HG03103 (cell line): ENCODE measurements around the gene ZNF778.
"Not testable (repeated sequence)": the region's sequence is repeated elsewhere in the genome, so short reads cannot be mapped to it uniquely, and the experiment has no call there.

Experiments
- ATAC-seq: cut with Tn5 transposase; IDR thresholded peaks from one replicate; pipeline ENCODE4 v1.9.1; 2021; ENCODE audit warnings: low read depth; ENCODE audit not compliant: unreplicated experiment

Gene ZNF778

GRCh38 chr16:89179656-89180315 lies 37.7 kb upstream of the ZNF778 start:
- no peak for ATAC-seq

DNA sequence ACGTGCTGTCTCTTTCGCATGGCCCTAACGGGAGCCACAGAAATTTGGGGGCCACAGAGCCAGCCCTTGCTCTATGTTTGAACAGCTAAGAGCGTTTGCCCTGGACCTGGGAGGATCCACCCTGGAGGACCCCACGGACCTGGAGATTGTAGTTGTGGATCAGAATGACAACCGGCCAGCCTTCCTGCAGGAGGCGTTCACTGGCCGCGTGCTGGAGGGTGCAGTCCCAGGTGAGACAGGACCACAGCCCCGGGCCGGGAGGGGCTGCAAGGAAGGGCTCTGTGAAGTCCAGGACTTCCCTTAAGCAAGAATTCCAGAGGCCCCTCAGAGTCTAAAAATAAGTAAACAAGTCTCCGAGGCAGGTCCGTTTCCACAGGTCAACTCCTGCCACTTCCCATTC lies 34.0 kb upstream of the ZNF778 start:
- ATAC-seq: no peak

DNA sequence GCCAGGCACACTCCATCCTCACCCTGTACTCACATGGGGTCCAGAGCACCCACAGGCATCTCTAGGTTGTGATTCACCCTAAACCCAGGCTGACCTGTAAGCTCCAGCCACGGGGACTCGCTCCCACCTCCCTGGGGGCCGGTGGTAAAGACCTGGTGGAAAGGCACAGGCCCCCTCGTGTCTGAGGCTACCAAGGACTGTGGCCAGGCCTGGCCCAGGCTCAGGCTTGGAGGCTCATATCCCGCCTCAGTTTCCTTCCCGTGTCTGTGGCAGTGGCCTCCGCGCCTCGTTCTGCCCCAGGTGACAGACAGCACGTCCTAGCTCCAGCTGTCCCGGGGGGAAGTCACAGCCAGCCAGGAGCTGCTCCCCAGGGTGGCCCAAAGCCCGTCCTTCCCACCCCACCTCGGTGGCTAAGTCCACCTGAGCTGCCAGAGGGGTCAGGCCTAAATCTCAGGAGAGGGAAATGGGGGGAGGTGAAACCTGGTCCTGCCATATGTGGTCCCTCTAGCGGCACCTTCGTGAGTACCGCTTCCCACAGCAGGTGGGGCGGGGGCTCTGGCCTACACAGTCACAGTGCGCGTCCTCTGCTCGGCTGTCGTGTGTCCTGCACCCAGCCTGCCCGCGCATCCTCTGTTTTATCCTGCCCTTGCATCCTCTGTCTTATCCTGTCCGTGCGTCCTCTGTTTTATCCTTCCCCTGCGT lies 33.4 kb upstream of the ZNF778 start:
- ATAC-seq: no peak

DNA sequence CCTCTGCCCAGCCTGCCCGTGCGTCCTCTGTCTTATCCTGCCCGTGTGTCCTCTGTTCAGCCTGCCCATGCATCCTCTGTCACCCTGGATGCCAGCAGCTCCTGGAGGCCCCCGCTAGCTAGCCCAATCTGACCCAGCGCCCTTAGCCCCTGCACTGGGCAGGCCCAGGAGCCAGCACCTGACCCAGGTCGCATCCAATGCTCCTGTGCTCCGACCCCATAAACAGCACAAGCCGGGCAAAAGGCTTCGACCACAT lies 32.9 kb upstream of the ZNF778 start:
- ATAC-seq: no peak

DNA sequence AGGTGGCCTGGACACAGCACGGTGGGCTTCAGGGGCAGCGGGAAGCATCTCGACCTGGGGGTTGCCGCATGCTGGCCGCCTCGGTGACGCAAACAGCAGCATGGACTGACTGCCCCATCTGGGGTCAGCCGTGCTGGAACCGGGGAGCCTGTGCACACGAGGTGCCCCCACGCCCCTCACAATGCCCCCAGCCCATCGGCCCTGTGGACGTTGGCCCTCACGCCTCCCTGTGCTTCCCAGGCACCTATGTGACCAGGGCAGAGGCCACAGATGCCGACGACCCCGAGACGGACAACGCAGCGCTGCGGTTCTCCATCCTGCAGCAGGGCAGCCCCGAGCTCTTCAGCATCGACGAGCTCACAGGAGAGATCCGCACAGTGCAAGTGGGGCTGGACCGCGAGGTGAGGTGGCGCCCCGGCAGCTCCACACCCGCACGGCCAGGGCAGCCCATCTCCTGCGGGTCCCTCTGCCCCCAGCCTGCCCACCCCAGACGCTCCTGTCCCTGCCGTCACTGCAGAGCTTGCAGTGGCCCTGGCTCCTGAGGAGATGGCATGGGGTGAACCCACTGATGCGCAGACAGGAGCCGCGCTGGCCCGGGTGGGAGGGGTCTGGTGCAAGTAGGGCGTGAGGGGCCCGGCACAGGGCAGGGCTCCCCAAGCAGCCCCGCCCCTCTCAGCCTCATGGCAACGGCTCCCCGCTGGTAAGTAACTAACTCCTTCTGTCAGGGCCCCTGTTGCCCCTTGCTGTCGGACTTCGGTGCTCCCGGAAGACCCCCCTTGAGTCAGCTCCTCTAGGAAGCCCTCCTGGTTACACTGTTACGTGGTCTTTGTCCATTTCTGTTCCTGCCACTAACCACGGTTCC lies 32.3 kb upstream of the ZNF778 start:
- ATAC-seq: no peak

GRCh38 chr16:89185887-89186592 lies 31.5 kb upstream of the ZNF778 start:
- not testable (repeated sequence) for ATAC-seq

DNA sequence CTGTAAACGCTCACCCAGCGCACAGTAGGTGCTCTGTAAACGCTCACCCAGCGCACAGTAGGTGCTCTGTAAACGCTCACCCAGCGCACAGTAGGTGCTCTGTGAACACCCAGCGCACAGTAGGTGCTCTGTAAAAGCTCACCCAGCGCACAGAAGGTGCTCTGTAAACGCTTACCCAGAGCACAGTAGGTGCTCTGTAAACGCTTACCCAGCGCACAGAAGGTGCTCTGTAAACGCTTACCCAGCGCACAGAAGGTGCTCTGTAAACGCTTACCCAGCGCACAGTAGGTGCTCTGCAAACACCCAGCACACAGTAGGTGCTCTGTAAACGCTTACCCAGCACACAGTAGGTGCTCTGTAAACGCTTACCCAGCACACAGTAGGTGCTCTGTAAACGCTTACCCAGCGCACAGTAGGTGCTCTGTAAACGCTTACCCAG lies 30.9 kb upstream of the ZNF778 start:
- not testable (repeated sequence) for ATAC-seq

DNA sequence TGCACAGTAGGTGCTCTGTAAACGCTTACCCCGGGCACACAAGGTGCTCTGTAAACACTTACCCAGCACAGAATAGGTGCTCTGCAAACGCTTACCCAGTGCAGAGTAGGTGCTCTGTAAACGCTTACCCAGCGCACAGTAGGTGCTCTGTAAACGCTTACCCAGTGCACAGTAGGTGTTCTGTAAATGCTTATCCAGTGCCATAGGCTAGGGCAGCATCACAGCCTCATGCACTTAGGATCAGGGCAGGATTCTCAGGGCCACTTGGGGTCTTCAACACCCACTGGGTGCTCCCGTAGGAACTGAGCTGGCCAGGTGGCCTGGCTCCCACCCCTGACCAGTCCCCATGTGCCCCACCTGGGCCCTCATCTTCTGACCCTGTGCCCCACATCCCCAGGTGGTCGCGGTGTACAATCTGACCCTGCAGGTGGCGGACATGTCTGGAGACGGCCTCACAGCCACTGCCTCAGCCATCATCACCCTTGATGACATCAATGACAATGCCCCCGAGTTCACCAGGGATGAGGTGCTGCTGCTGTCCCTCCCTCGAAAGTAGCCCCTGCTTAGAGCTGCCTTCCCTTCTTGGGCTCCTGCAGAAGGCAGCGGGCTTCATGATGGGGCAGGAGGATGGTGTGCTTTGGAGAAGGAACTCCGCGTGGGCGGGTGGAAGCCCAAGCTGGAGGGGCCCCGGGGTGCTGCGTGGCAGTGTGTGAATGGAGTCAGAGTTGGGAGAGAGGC lies 30.3 kb upstream of the ZNF778 start:
- ATAC-seq: no peak

DNA sequence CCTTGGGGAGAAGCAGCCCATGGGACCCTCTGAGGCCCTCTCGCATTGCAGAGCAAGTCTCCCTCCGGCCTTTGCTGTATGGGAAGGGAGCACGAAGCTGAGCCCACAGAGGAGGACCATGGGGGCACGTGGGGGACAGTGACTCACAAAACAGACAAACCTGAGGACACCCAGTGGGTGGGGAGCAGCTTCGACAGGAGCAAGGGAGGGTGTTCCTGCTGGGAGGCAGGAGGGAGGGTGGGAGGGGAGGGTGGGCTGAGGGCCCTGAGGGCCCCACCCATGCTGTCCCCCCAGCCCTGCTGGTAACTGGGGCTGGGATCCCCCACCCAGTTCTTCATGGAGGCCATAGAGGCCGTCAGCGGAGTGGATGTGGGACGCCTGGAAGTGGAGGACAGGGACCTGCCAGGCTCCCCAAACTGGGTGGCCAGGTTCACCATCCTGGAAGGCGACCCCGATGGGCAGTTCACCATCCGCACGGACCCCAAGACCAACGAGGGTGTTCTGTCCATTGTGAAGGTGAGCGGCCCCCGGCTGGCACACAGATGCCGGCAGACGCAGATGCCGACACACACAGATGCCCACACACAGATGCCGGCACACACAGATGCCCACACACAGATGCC lies 29.6 kb upstream of the ZNF778 start:
- ATAC-seq: no peak

GRCh38 chr16:89188471-89189357 lies 28.8 kb upstream of the ZNF778 start:
- ATAC-seq: not testable (repeated sequence)

DNA sequence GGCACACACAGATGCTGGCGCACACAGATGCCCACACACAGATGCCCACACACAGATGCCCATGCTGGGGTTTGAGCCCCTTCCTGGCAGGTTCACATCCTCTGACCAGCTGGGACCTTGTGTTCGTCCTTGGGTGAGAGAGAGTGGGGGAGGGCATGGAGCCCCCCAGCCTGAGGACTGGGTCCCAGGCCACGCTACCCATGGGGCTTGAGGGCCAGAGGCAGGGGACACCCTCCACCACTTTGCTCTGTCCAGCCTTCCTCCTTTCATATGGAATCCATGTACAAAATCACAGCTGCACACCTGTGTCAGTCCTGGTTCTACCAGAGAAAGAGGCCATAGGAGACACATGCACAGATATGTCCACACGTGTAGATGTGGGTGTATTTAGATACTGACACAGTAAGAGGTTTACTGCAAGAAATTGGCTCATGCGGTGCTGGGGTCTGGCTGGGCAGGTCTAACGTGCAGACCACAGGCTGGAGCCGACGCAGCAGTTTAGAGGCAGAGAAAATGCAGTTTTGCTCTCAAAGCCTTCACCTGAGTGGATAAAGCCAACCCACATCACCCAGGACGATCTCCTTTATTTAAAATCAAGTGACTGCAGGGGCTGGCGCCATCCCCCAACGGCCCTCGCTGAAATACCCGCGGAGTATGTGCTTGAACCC lies 28.0 kb upstream of the ZNF778 start:
- no peak for ATAC-seq

DNA sequence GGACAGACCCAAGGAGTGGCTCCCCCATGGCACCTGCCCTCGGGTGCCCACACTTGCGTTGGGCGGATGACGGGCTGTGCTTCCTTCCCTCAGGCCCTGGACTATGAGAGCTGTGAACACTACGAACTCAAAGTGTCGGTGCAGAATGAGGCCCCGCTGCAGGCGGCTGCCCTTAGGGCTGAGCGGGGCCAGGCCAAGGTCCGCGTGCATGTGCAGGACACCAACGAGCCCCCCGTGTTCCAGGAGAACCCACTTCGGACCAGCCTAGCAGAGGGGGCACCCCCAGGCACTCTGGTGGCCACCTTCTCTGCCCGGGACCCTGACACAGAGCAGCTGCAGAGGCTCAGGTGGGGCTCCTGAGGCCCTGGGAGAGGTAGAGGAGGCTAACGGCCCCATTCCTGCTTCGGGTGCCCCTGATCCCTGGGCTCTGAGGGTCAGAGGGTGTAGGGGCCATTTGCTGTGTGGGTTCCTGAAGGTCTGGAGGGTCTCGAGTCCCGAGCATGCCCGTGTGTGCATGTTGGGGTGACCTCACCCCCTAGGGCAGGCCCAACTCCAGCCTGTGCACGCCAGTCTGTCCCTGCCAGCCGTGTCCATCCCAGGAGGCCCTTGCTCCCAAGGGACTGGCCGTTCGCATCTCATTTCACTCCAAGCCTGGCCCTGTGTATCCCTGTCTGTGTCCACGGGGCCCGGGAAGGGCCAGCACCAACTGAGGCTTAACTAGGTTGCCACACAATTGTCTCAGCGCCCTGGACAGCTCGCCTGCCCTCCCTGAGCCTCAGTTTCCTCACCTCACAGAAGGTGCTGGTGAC lies 27.1 kb upstream of the ZNF778 start:
- no peak for ATAC-seq

GRCh38 chr16:89191033-89191900 lies 26.2 kb upstream of the ZNF778 start:
- no peak for ATAC-seq

DNA sequence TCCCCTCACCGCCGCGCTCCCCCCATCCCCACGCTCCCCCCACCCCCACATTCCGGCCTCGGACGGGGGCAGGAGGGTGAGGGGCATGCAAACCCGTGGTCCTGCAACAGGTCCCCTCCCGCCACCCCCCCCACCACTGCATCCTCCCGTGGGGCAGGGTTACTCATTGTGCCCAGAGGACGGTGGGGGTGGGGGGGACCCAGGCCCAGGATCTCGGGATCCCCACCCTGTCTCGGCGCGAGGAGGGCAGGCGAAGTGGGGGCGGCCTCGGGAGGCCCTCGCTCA lies 25.7 kb upstream of the ZNF778 start:
- no peak for ATAC-seq

- ATAC-seq: not testable (repeated sequence)
These were observed 25.1 kb upstream of the ZNF778 start for GRCh38 chr16:89192186-89192955.

DNA sequence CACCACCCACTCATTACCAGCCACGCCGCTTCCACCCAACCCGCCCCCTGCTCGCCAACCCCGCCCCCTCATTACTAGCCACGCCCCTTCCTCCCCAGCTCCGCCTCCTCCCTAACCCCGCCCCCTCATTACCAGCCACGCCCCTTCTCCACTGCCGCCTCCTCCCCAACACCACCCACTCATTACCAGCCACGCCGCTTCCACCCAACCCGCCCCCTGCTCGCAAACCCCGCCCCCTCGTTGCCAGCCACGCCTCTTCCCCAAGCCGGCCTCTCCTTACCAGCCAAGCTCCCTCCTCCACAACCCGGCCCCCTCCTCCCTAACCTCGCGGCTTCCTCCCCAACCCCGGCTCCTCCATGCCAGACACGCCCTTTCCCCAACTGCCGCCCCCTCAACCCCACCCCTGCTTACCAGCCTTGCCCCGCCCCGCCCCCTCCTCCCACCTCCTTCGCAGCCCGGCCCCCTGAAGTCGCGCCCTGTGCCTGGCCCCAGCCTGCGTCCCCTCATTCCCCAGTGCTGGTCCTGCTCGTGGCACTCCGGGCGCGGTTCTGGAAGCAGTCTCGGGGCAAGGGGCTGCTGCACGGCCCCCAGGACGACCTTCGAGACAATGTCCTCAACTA lies 24.4 kb upstream of the ZNF778 start:
- ATAC-seq: no peak
